ENCODE results near the gene TSSK3.

The TSSK3 gene

GRCh38 chr1:32394141-32394889 is 32.0 kb downstream of the TSSK3 start, which contains the start of gene BSDC1:
Gene BSDC1, minus strand, starts transcription at chr1:32394441. Its CDS starts 27 bp downstream, at chr1:32394414.
- no peak for TF ChIP-seq REST (IDR thresholded peaks at IDR 0.05; ENCODE audit: insufficient read depth in 1 of 2, low read depth in 2 of 2, low read length in 2 of 2)
- TF ChIP-seq TAF1 (IDR thresholded peaks at IDR 0.05; ENCODE audit: borderline replicate concordance, insufficient read depth, low read length): peak; percentile 73; the same call in 1 of the 2 replicates
- peak; percentile 63 for TF ChIP-seq FOXP2 (optimal IDR thresholded peaks at IDR 0.05; ENCODE audit: borderline replicate concordance, extremely low read depth, extremely low read length, insufficient read depth)
- TF ChIP-seq SIN3A (IDR thresholded peaks at IDR 0.05; ENCODE audit: borderline replicate concordance, insufficient read depth, low read length): peak; percentile 77; the same call in 1 of the 2 replicates
- TF ChIP-seq POLR2AphosphoS5 (IDR thresholded peaks at IDR 0.05; ENCODE audit: low read depth, low read length): peak; percentile 85

- TF ChIP-seq TAF1 (IDR thresholded peaks at IDR 0.05; ENCODE audit: borderline replicate concordance, insufficient read depth, low read length) (no peak), FOXP2 (optimal IDR thresholded peaks at IDR 0.05; ENCODE audit: borderline replicate concordance, extremely low read depth, extremely low read length, insufficient read depth) (no peak), REST (IDR thresholded peaks at IDR 0.05; ENCODE audit: insufficient read depth in 1 of 2, low read depth in 2 of 2, low read length in 2 of 2) (no peak), POLR2AphosphoS5 (IDR thresholded peaks at IDR 0.05; ENCODE audit: low read depth, low read length) (no peak), SIN3A (IDR thresholded peaks at IDR 0.05; ENCODE audit: borderline replicate concordance, insufficient read depth, low read length) (no peak)
These were observed 32.6 kb downstream of the TSSK3 start for GRCh38 chr1:32394890-32395432.

- TF ChIP-seq FOXP2 (optimal IDR thresholded peaks at IDR 0.05; ENCODE audit: borderline replicate concordance, extremely low read depth, extremely low read length, insufficient read depth) (no peak), POLR2AphosphoS5 (IDR thresholded peaks at IDR 0.05; ENCODE audit: low read depth, low read length) (no peak), SIN3A (IDR thresholded peaks at IDR 0.05; ENCODE audit: borderline replicate concordance, insufficient read depth, low read length) (no peak), TAF1 (IDR thresholded peaks at IDR 0.05; ENCODE audit: borderline replicate concordance, insufficient read depth, low read length) (no peak), REST (IDR thresholded peaks at IDR 0.05; ENCODE audit: insufficient read depth in 1 of 2, low read depth in 2 of 2, low read length in 2 of 2) (no peak)
These were observed 36.1 kb downstream of the TSSK3 start for GRCh38 chr1:32398401-32398800.

GRCh38 chr1:32399843-32400242 is 37.5 kb downstream of the TSSK3 start:
- TF ChIP-seq FOXP2 (optimal IDR thresholded peaks at IDR 0.05; ENCODE audit: borderline replicate concordance, extremely low read depth, extremely low read length, insufficient read depth): no peak
- TF ChIP-seq REST (IDR thresholded peaks at IDR 0.05; ENCODE audit: insufficient read depth in 1 of 2, low read depth in 2 of 2, low read length in 2 of 2): no peak
- no peak for TF ChIP-seq TAF1 (IDR thresholded peaks at IDR 0.05; ENCODE audit: borderline replicate concordance, insufficient read depth, low read length)
- no peak for TF ChIP-seq POLR2AphosphoS5 (IDR thresholded peaks at IDR 0.05; ENCODE audit: low read depth, low read length)
- TF ChIP-seq SIN3A (IDR thresholded peaks at IDR 0.05; ENCODE audit: borderline replicate concordance, insufficient read depth, low read length): no peak

Data from PFSK-1 (cell line).